Activated T-cell treated with anti-CD3 and anti-CD28 coated beads, Interleukin-2, amount 50 U/mL, for 48 hours (primary cell): ENCODE data around the gene COL4A1.

Experiments
- DNase-seq, 2 experiments: peaks; one replicate each; pipeline ENCODE4 v3.0.0-alpha.2; 2020

Gene COL4A1

GRCh38 chr13:110254751-110255553, 52.0 kb downstream of the COL4A1 start:
- DNase-seq = no peak

GRCh38 chr13:110254151-110254679, 52.7 kb downstream of the COL4A1 start:
- DNase-seq = no peak

GRCh38 chr13:110251193-110251819, 55.7 kb downstream of the COL4A1 start:
- DNase-seq = no peak

- DNase-seq = no peak
These were observed 56.6 kb downstream of the COL4A1 start for GRCh38 chr13:110250258-110250891.

- DNase-seq = no peak
These were observed 57.6 kb downstream of the COL4A1 start for GRCh38 chr13:110249326-110249725.

GRCh38 chr13:110248449-110249143, 58.4 kb downstream of the COL4A1 start:
- no peak for DNase-seq

GRCh38 chr13:110246530-110246929, 60.4 kb downstream of the COL4A1 start:
- no peak for DNase-seq

- DNase-seq = no peak
These were observed 61.5 kb downstream of the COL4A1 start for GRCh38 chr13:110245416-110245899.

- DNase-seq = no peak
These were observed 62.0 kb downstream of the COL4A1 start for GRCh38 chr13:110244976-110245375.

- DNase-seq = no peak
These were observed 62.7 kb downstream of the COL4A1 start for GRCh38 chr13:110244071-110244830.

- DNase-seq = no peak
These were observed 64.3 kb downstream of the COL4A1 start for GRCh38 chr13:110242615-110243014.

GRCh38 chr13:110240943-110241342, 66.0 kb downstream of the COL4A1 start:
- DNase-seq = no peak

GRCh38 chr13:110240352-110240751, 66.6 kb downstream of the COL4A1 start:
- DNase-seq = no peak

GRCh38 chr13:110239280-110240125, 67.5 kb downstream of the COL4A1 start:
- no peak for DNase-seq

GRCh38 chr13:110238818-110239195, 68.2 kb downstream of the COL4A1 start:
- DNase-seq = no peak

- DNase-seq = no peak
These were observed 68.8 kb downstream of the COL4A1 start for GRCh38 chr13:110237875-110238817.

- no peak for DNase-seq
These were observed 70.1 kb downstream of the COL4A1 start for GRCh38 chr13:110236831-110237261.

- DNase-seq = no peak
These were observed 70.5 kb downstream of the COL4A1 start for GRCh38 chr13:110236431-110236830.

GRCh38 chr13:110234532-110234931, 72.4 kb downstream of the COL4A1 start:
- DNase-seq = no peak

GRCh38 chr13:110233951-110234280, 73.0 kb downstream of the COL4A1 start:
- DNase-seq = no peak
